Heart right ventricle (tissue), 16 donors: ENCODE data around the gene DDC. TPM values are rescaled to one million over a fixed set of nuclear protein-coding genes. Genes with fewer than 3 reads are reported as not detected.

Source experiments
- ATAC-seq, 8 donors: fragments of 200-7000 bp; cut with Tn5 transposase; one replicate each; pipeline ENCODE4 v1.9.1; 2020; ENCODE audit warnings: mild to moderate bottlenecking in 8 of 8, moderate library complexity in 8 of 8, moderate number of reproducible peaks in 1 of 8
- DNase-seq, 2 donors: peaks; one replicate each; pipeline ENCODE4 v3.0.0-alpha.2; 2020
- H3K27ac ChIP-seq, 10 donors: fragments of 200-600 bp; sonication (generic) in 2 of 10; one replicate each; pipeline versions ENCODE4 v1.5.0 to v1.8.0; 2020 to 2022; ENCODE audit warnings: mild to moderate bottlenecking in 3 of 10
- H3K27me3 ChIP-seq, 7 donors: fragments of 200-600 bp; one replicate each; pipeline ENCODE4 v1.8.0; 2021 to 2022; ENCODE audit warnings: mild to moderate bottlenecking in 2 of 7
- H3K36me3 ChIP-seq, 9 donors: fragments of 200-600 bp; sonication (generic) in 1 of 9; one replicate each; pipeline versions ENCODE4 v1.5.0 to v1.8.0; 2020 to 2022; ENCODE audit warnings: mild to moderate bottlenecking in 2 of 9
- H3K4me1 ChIP-seq, 9 donors: fragments of 200-600 bp; sonication (generic) in 1 of 9; one replicate each; pipeline versions ENCODE4 v1.5.0 to v1.8.0; 2020 to 2022; ENCODE audit warnings: mild to moderate bottlenecking in 4 of 9
- H3K4me3 ChIP-seq, 10 donors: fragments of 200-600 bp; sonication (generic) in 2 of 10; one replicate each; pipeline versions ENCODE4 v1.5.0 to v1.8.0; 2020 to 2022; ENCODE audit warnings: mild to moderate bottlenecking in 7 of 10, moderate library complexity in 2 of 10
- H3K9me3 ChIP-seq, 11 donors: fragments of 200-600 bp in 10 of 11; sonication (generic) in 2 of 11; one replicate each; pipeline versions ENCODE4 v1.5.0 to v1.8.0; 2013 to 2022; ENCODE audit warnings: mild to moderate bottlenecking in 2 of 11, control low read depth in 1 of 11, moderate library complexity in 1 of 11
- WGBS, 2 donors: extraction: QIAGEN DNeasy Blood & Tissue Kit; methylation state at CpG; one replicate each; pipeline ENCODE4 v1.1.7; 2013; ENCODE audit warnings: inconsistent platforms in 1 of 2; 5-methylcytosine and 5-hydroxymethylcytosine counted together
- intact Hi-C, 10 donors: fragments of 100-400 bp; cut with DNase I; formaldehyde crosslinking; loops; one replicate each; pipeline versions ENCODE4 v1.11.1 to v1.14.2; 2022
- polyA plus RNA-seq, 2 donors: library from polyadenylated mRNA; stranded (reverse); fragments of 200-250 nt; gene quantifications; one replicate each; pipeline ENCODE4 v1.2.3, GENCODE V29; 2013
- total RNA-seq, 10 donors: library from RNA; stranded (reverse); fragmentation: NEBNext Ultra II Directional in 3 of 10; extraction: Animal tissue kit (Norgen Biotek cat#: 25700) in 3 of 10; gene quantifications; one replicate each; pipeline versions ENCODE4 v1.2.1 to v1.2.4, GENCODE V29; 2021 to 2023
- TF ChIP-seq, protein P1 (sequence below), 9 donors: fragments of 200-600 bp; sonication (generic) in 2 of 9; IDR thresholded peaks; one replicate each; pipeline versions ENCODE4 v1.5.0 to v1.8.0; 2021 to 2022; ENCODE audit warnings: antibody characterized with exemption in 9 of 9, mild to moderate bottlenecking in 5 of 9, moderate library complexity in 1 of 9
- donor health status: Arrhythmogenic right ventricular cardiomyopathy.
- donor health status: ischemic (EF 13 %, LVEDD 7.1; RV severe dilation, severe dysfunction).
- donor health status: healthy with polysubstance abuse.
- donor health status: DM: no; HTN: yes; CAD: no.
- donor health status: DM: no; HTN: no; CAD: no.
- donor health status: ischemic (EF 25% LVEDD 6.9; RV normal size, moderate dysfunction).
- donor health status: ischemic (EF 25% LVEDD 5.7; RV mildly dilated, moderate dysfunction).
- donor health status: healthy.
- donor health status: DM: yes; HTN: yes; CAD: no.
- donor health status: Ischemic cardiomyopathy.
- donor health status: ischemic (EF 35%, LVEDD 5.7; RV mildly dilated, moderate dysfunction).
- donor health status: nonischemic (EF 11% LVEDD 7.7; RV severe dilation, severe dysfunction).
- donor health status: DM: yes; HTN: yes; CAD: no.
- donor health status: PGD.
- donor health status: ischemic (EF 29% LVEDD 5.4; RV normal size, mild dysfunction).
- donor health status: nonischemic (EF 23%, LVEDD 6.1; RV moderate dilation, normal function).

Gene DDC
- total and polyA plus RNA-seq, 12 donors, result not detected

DNA sequence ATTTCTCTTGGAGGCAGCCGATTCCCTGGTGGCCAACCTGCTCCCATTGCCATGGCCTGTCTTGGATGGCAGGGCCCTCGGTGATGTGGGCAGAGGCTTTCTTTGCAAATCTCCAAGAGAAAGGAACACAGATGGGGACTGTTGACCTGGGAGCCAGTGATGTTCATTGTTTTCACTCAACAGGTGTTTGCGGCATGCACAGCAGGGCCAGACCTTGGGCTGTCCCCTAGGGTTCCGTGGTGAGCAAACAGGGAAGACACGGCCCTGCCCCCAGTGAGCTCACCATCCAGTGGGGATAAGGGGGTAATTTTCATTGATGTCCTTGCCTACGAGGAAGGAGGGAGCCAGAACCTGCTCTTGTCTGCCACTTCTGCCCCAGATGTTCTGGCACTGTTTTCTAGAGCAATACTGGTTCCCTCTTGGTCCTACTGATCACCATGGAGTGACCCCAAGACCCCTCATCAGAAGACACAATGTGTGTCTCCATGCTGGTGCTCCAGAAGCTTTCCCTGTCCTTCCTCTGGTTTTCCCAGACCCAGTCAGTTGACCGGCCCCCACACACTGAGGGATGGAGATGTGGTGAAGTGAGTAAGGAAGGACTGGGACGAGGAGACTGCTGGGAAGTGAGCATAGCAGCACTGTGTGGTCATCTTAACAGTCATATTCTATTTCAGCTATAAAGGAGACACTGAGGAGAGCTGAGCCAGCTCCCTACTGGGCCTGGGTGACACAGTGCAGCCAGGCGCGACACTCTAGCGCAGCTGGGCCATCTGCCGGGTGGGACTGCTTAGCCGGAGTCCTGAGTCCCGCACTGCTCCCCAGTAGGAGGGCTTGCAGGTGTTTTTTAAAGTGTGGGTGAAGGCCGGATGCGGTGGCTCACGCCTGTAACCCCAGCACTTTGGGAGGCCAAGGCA lies 94.7 kb downstream of the DDC start:
- peaks cover 0 to 10% (median 0%) of the 10 kb centered on the region in 9 donors for H3K4me1 ChIP-seq
- WGBS, 2 donors, result 94% methylated on average over 17 of the region's 17 CpGs
- TF ChIP-seq, protein P1, sequence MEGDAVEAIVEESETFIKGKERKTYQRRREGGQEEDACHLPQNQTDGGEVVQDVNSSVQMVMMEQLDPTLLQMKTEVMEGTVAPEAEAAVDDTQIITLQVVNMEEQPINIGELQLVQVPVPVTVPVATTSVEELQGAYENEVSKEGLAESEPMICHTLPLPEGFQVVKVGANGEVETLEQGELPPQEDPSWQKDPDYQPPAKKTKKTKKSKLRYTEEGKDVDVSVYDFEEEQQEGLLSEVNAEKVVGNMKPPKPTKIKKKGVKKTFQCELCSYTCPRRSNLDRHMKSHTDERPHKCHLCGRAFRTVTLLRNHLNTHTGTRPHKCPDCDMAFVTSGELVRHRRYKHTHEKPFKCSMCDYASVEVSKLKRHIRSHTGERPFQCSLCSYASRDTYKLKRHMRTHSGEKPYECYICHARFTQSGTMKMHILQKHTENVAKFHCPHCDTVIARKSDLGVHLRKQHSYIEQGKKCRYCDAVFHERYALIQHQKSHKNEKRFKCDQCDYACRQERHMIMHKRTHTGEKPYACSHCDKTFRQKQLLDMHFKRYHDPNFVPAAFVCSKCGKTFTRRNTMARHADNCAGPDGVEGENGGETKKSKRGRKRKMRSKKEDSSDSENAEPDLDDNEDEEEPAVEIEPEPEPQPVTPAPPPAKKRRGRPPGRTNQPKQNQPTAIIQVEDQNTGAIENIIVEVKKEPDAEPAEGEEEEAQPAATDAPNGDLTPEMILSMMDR (IDR thresholded peaks at IDR 0.05), result no peak
- DNase-seq (no peak), ATAC-seq (no peak)
- no peak overlapping the region for H3K27ac ChIP-seq
- peaks cover 0 to 7% (median 0%) of the 10 kb centered on the region in 7 donors for H3K27me3 ChIP-seq
- H3K36me3 ChIP-seq, result no peaks in the 10 kb centered on the region
- no peak overlapping the region for H3K4me3 ChIP-seq
- intact Hi-C loops, result loop anchor here in 4 of 10 donors (10.0 kb wide), 3 partner anchors 114 to 674 kb away; no protein-coding TSS in a partner anchor
- no peaks in the 10 kb centered on the region for H3K9me3 ChIP-seq

DNA sequence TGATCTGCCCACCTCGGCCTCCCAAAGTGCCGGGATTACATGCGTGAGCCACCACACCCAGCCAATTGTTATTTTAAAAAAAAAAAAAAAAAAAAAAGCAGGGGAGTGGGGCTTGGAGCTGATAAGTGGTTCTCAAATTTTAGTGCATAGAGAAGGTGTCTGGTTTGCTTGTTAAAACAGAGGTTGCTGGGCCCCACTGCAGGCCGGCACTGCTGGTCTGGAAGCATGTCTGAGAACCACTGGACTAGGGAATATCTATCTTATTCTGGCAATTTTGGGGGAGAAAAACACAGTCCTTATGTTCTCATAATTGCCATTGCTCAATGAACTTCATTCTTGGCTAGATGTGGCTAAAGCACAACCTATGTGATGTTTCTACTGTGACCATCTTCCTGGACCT lies 96.0 kb downstream of the DDC start:
- H3K36me3 ChIP-seq, result no peaks in the 10 kb centered on the region
- DNase-seq, result no peak
- H3K27me3 ChIP-seq, result peaks cover 0 to 7% (median 0%) of the 10 kb centered on the region in 7 donors
- WGBS, 2 donors, result 92 to 96% methylated on average over 4 of the region's 4 CpGs
- TF ChIP-seq, protein P1 (IDR thresholded peaks at IDR 0.05), result no peak
- H3K4me3 ChIP-seq, result no peak overlapping the region
- H3K4me1 ChIP-seq, result peaks cover 0 to 10% (median 0%) of the 10 kb centered on the region in 9 donors
- no peak for ATAC-seq
- intact Hi-C loops, result loop anchor here (2.0 to 10.0 kb wide), 16 partner anchors 126 to 694 kb away; no protein-coding TSS in a partner anchor
- H3K9me3 ChIP-seq, result no peaks in the 10 kb centered on the region
- no peak overlapping the region for H3K27ac ChIP-seq

DNA sequence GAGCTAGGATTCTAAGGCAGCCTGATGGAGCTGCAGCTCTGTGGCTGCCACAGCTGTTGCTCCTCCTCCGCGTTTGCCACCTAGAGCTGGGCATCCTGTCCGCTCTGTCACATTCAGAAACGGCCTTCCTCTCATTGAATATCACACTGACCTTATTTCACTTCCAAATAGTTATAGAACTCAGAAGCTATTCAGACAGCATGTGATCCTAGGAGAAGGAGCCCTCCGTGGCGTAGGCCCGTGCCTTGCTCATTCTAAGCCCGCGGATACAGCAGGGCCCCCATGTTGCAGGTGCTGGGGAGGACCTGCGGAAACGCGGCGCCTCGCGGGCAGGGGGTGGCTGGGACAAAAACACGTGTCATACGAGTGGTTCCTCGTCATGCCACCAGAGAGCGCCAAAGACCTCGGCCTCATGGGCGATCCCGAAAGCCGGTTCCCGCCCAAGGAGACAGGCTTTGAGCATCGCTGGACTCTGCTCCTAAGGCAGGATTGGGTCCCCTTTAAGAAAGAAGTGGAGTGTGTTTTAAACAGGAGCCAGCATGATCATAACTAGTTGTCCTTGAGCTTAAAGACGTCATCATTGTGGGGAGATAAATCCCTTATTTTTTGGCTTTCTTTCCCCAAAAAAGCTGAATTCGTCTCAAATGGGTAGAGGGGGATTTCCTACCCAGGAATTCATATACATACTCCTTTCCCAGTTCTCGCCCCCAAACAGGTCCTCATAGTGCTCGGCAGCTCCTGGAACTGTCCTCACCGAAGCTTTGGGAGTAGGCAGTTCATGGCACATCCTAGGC lies 97.2 kb downstream of the DDC start:
- Histone ChIP-seq H3K36me3 (no peaks in the 10 kb centered on the region), H3K4me3 (peak overlapping the region in 2 of 10 donors; percentile 20 to 21), H3K9me3 (no peaks in the 10 kb centered on the region), H3K27me3 (peaks cover 0 to 7% (median 0%) of the 10 kb centered on the region in 7 donors), H3K4me1 (peaks cover 0 to 10% (median 0%) of the 10 kb centered on the region in 9 donors), H3K27ac (no peak overlapping the region)
- TF ChIP-seq, protein P1 (IDR thresholded peaks at IDR 0.05), result peak; percentile 88 to 95 (median 91)
- DNase-seq (peak; percentile 80 to 83), ATAC-seq (peak; percentile 77 to 95 (median 93))
- intact Hi-C loops, result loop anchor here (1.0 to 10.0 kb wide), 17 partner anchors 127 to 695 kb away; no protein-coding TSS in a partner anchor
- WGBS, 2 donors, result 13 to 14% methylated on average over 30 of the region's 30 CpGs
